H1 (cell line): ENCODE measurements around the gene VEGFC.

ENCODE experiments used
- CTCF ChIP-seq, 3 experiments: IDR thresholded peaks; 1 replicate in 2 of 3; 2 replicates in 1 of 3; pipeline versions ENCODE4 v1.5.1 to v1.6.1; 2011; ENCODE audit warnings: low read length in 3 of 3, mild to moderate bottlenecking in 3 of 3, inconsistent platforms in 2 of 3, low read depth in 1 of 3, moderate library complexity in 1 of 3; ENCODE audit not compliant: insufficient read depth in 1 of 3; ENCODE audit errors: control extremely low read depth in 1 of 3
- POLR2A ChIP-seq, 2 experiments: IDR thresholded peaks; 1 replicate in 1 of 2; 2 replicates in 1 of 2; pipeline ENCODE4 v1.6.1; 2011; ENCODE audit warnings: low read depth in 2 of 2, low read length in 2 of 2, mild to moderate bottlenecking in 2 of 2; ENCODE audit errors: control extremely low read depth in 1 of 2
- SIN3A ChIP-seq, 2 experiments: IDR thresholded peaks in 1 of 2; conservative IDR thresholded peaks in 1 of 2; 2 replicates each; pipeline ENCODE4 v1.6.1; 2011 to 2012; ENCODE audit warnings: low read length in 2 of 2, improper control_type of control experiment in 1 of 2, low read depth in 1 of 2, mild to moderate bottlenecking in 1 of 2
- SRF ChIP-seq: IDR thresholded peaks from 2 replicates; pipeline ENCODE4 v1.6.1; 2011; ENCODE audit warnings: mild to moderate bottlenecking, low read depth, low read length, moderate library complexity

GRCh38 chr4:176780995-176781738, 11.6 kb downstream of the VEGFC start:
- TF ChIP-seq SRF = no peak
- TF ChIP-seq CTCF (IDR thresholded peaks at IDR 0.05; ENCODE audit: control extremely low read depth in 1 of 3, insufficient read depth in 1 of 3, low read depth in 1 of 3, low read length in 3 of 3) = no peak
- no peak for TF ChIP-seq POLR2A (IDR thresholded peaks at IDR 0.05; ENCODE audit: control extremely low read depth in 1 of 2, low read depth in 2 of 2, low read length in 2 of 2)
- no peak for TF ChIP-seq SIN3A (conservative IDR thresholded peaks at IDR 0.05 in 1 of 2, IDR thresholded peaks at IDR 0.05 in 1 of 2; ENCODE audit: low read depth in 1 of 2, low read length in 2 of 2)
